ENCODE data around the gene ACTN2.

ACTN2 gene

GRCh38 chr1:236710328-236710892, 24.1 kb downstream of the ACTN2 start:
- Histone ChIP-seq H3K4me2 (ENCODE audit: insufficient read depth, low read length) (no peak overlapping the region), H3K27ac (ENCODE audit: low read length) (no peak overlapping the region), H3K9ac (ENCODE audit: low read depth, low read length) (no peak overlapping the region), H3K27me3 (ENCODE audit: insufficient read depth, low read length, poor library complexity) (peaks cover 3% of the 10 kb centered on the region), H3K4me3 (ENCODE audit: low read depth in 1 of 2, low read length in 2 of 2) (no peak overlapping the region), H3K36me3 (ENCODE audit: insufficient read depth, low read length) (no peaks in the 10 kb centered on the region), H3K79me2 (ENCODE audit: insufficient read depth, low read length) (no peaks in the 10 kb centered on the region), H3K9me3 (ENCODE audit: insufficient read depth, low read length, severe bottlenecking) (no peaks in the 10 kb centered on the region), H3K4me1 (ENCODE audit: insufficient read depth, low read length) (no peaks in the 10 kb centered on the region), H2AFZ (ENCODE audit: low read depth, low read length) (no peak overlapping the region), H4K20me1 (ENCODE audit: insufficient read depth, low read length) (no peaks in the 10 kb centered on the region)
- ATAC-seq (ENCODE audit: insufficient read depth, low read depth) (no peak), DNase-seq (no peak)
- TF ChIP-seq EZH2 (IDR thresholded peaks at IDR 0.05; ENCODE audit: borderline replicate concordance, low read depth, low read length, severe bottlenecking) (no peak), CTCF (IDR thresholded peaks at IDR 0.05; ENCODE audit: borderline replicate concordance, extremely low read depth, low read length, poor library complexity, severe bottlenecking) (no peak)

GRCh38 chr1:236716160-236716559, 29.9 kb downstream of the ACTN2 start:
- Histone ChIP-seq H3K36me3 (ENCODE audit: insufficient read depth, low read length) (no peaks in the 10 kb centered on the region), H3K9me3 (ENCODE audit: insufficient read depth, low read length, severe bottlenecking) (no peaks in the 10 kb centered on the region), H3K79me2 (ENCODE audit: insufficient read depth, low read length) (no peaks in the 10 kb centered on the region), H3K4me3 (ENCODE audit: low read depth in 1 of 2, low read length in 2 of 2) (no peak overlapping the region), H3K4me2 (ENCODE audit: insufficient read depth, low read length) (no peak overlapping the region), H3K27me3 (ENCODE audit: insufficient read depth, low read length, poor library complexity) (peaks cover 8% of the 10 kb centered on the region), H4K20me1 (ENCODE audit: insufficient read depth, low read length) (no peaks in the 10 kb centered on the region), H3K4me1 (ENCODE audit: insufficient read depth, low read length) (no peaks in the 10 kb centered on the region), H2AFZ (ENCODE audit: low read depth, low read length) (no peak overlapping the region), H3K27ac (ENCODE audit: low read length) (no peak overlapping the region), H3K9ac (ENCODE audit: low read depth, low read length) (no peak overlapping the region)
- DNase-seq (no peak), ATAC-seq (ENCODE audit: insufficient read depth, low read depth) (no peak)
- TF ChIP-seq CTCF (IDR thresholded peaks at IDR 0.05; ENCODE audit: borderline replicate concordance, extremely low read depth, low read length, poor library complexity, severe bottlenecking) (no peak), EZH2 (IDR thresholded peaks at IDR 0.05; ENCODE audit: borderline replicate concordance, low read depth, low read length, severe bottlenecking) (no peak)

- Histone ChIP-seq H3K4me3 (ENCODE audit: low read depth in 1 of 2, low read length in 2 of 2) (no peak overlapping the region), H4K20me1 (ENCODE audit: insufficient read depth, low read length) (no peaks in the 10 kb centered on the region), H3K4me2 (ENCODE audit: insufficient read depth, low read length) (no peak overlapping the region), H3K9me3 (ENCODE audit: insufficient read depth, low read length, severe bottlenecking) (no peaks in the 10 kb centered on the region), H3K36me3 (ENCODE audit: insufficient read depth, low read length) (no peaks in the 10 kb centered on the region), H3K4me1 (ENCODE audit: insufficient read depth, low read length) (no peaks in the 10 kb centered on the region), H3K27ac (ENCODE audit: low read length) (no peak overlapping the region), H3K79me2 (ENCODE audit: insufficient read depth, low read length) (no peaks in the 10 kb centered on the region), H2AFZ (ENCODE audit: low read depth, low read length) (no peak overlapping the region), H3K9ac (ENCODE audit: low read depth, low read length) (no peak overlapping the region), H3K27me3 (ENCODE audit: insufficient read depth, low read length, poor library complexity) (peaks cover 5% of the 10 kb centered on the region)
- TF ChIP-seq EZH2 (IDR thresholded peaks at IDR 0.05; ENCODE audit: borderline replicate concordance, low read depth, low read length, severe bottlenecking): no peak
- no peak for TF ChIP-seq CTCF (IDR thresholded peaks at IDR 0.05; ENCODE audit: borderline replicate concordance, extremely low read depth, low read length, poor library complexity, severe bottlenecking)
- ATAC-seq (ENCODE audit: insufficient read depth, low read depth) (no peak), DNase-seq (no peak)
These were observed 31.5 kb downstream of the ACTN2 start for GRCh38 chr1:236717811-236718210.

DNA sequence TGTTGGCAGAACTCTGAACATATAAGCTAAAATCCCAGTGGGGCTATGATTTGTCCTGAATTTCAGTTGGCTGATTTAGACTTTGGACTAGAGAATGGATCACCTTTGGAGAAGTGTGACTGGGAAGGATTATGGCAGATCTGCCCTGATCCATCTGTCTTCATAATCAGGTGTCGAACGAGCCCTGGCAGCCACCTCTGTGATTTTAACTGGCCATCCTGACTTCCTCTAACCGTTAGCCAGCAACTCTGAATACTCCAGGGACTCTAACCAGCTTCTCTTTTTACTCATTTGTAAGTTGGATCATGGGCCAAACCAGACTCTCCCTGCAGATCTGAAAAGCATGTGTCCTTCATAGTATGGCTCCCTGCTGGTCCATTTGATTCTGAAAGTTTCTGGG, 32.0 kb downstream of the ACTN2 start:
- no peak overlapping the region for H3K4me2 ChIP-seq (ENCODE audit: insufficient read depth, low read length)

More for the DNA sequence above, 32.0 kb downstream of the ACTN2 start:
- Histone ChIP-seq H3K4me3 (ENCODE audit: low read depth in 1 of 2, low read length in 2 of 2) (no peak overlapping the region), H3K9ac (ENCODE audit: low read depth, low read length) (no peak overlapping the region), H3K27ac (ENCODE audit: low read length) (no peak overlapping the region), H2AFZ (ENCODE audit: low read depth, low read length) (no peak overlapping the region), H4K20me1 (ENCODE audit: insufficient read depth, low read length) (no peaks in the 10 kb centered on the region), H3K79me2 (ENCODE audit: insufficient read depth, low read length) (no peaks in the 10 kb centered on the region), H3K4me1 (ENCODE audit: insufficient read depth, low read length) (no peaks in the 10 kb centered on the region), H3K36me3 (ENCODE audit: insufficient read depth, low read length) (no peaks in the 10 kb centered on the region), H3K9me3 (ENCODE audit: insufficient read depth, low read length, severe bottlenecking) (no peaks in the 10 kb centered on the region), H3K27me3 (ENCODE audit: insufficient read depth, low read length, poor library complexity) (peaks cover 5% of the 10 kb centered on the region)
- no peak for TF ChIP-seq CTCF (IDR thresholded peaks at IDR 0.05; ENCODE audit: borderline replicate concordance, extremely low read depth, low read length, poor library complexity, severe bottlenecking)
- TF ChIP-seq EZH2 (IDR thresholded peaks at IDR 0.05; ENCODE audit: borderline replicate concordance, low read depth, low read length, severe bottlenecking): no peak
- DNase-seq (no peak), ATAC-seq (ENCODE audit: insufficient read depth, low read depth) (no peak)

Measured in DND-41 (cell line).